GM20000 (cell line): Measurements from ENCODE around the gene CD79B.
"Not testable (repeated sequence)": the region's sequence is repeated elsewhere in the genome, so short reads cannot be mapped to it uniquely, and the experiment has no call there.

Experiments
- DNase-seq: peaks from one replicate; pipeline ENCODE4 v3.0.0; 2012; ENCODE audit warnings: low spot score
- CTCF ChIP-seq: IDR thresholded peaks from 2 replicates; pipeline ENCODE4 v1.5.1; 2012; ENCODE audit warnings: mild to moderate bottlenecking, control low read depth; ENCODE audit errors: extremely low read depth, missing control alignments

Gene CD79B

DNA sequence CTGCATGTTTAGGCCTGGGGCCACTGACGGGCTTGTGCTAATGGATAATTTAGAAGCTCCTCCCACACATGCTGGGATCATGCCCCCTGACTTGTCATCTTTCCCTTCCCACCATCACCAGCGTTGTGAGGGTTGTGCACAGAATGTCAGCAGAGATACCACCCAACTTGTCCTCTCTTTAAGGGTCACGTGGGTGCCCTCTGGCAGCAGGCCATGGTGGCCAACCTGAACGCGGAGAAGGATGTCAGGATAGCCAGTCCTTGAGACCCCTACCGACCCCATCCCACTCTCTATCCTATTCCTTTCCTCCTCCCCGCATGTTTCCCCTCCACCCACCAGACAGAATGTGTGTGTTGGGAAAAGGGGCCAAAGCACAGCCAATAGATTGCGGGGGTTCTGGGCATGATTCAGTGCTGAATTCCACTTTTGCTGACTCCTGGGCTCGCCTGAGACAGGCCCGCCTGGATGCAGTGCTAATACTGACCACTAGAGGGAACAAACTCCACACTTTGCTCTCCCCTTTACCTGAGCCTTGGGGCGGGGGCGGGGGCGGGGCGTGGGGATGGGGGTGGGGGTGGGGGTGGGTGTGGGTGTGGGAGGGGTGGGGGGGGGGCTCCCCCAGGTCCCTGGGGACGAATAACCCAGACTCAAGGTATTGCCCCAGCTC, 50.1 kb downstream of the CD79B start, which contains the start of gene GH2:
TSS of gene GH2 (minus strand) at position 10 of the 667 bp plus-strand sequence. CDS start 143 bp downstream, outside the sequence.
- peak; percentile 40 for TF ChIP-seq CTCF
- peak; percentile 78 for DNase-seq

DNA sequence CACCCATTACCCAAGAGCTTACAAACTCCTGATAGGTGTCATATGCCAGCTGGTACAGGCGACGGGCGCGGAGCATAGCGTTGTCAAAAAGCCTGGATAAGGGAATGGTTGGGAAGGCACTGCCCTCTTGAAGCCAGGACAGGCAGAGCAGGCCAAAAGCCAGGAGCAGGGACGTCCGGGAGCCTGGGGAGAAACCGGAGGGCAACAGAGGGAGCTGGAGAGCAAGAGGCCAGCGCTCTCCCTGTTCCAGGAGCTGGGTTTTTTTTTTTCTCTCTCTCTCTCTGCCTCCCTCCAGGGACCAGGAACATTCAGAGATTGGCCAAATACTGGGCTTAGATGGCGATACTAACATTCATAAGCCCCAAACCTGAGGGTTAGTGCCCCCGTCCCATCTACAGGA, 50.8 kb downstream of the CD79B start:
- not testable (repeated sequence) for DNase-seq

- DNase-seq: no peak
- TF ChIP-seq CTCF: no peak
These were observed 51.4 kb downstream of the CD79B start for GRCh38 chr17:63880706-63881105.
